Testis (tissue), 3 donors: ENCODE measurements around the gene FAF1. TPM values are rescaled to one million over a fixed set of nuclear protein-coding genes. Genes with fewer than 3 reads are reported as not detected.
A peak's percentile ranks its signal among the peaks of the same experiment; 100 is the strongest.
"Not testable (repeated sequence)": the region's sequence is repeated elsewhere in the genome, so short reads cannot be mapped to it uniquely, and the experiment has no call there.

Experiments
- DNase-seq: peaks from one replicate; pipeline ENCODE4 v3.0.0-alpha.2; 2019
- H3K27ac ChIP-seq, 2 donors: fragments of 200-600 bp; sonication (generic); one replicate each; pipeline ENCODE4 v1.5.1; 2019
- H3K27me3 ChIP-seq: fragments of 200-600 bp; sonication (generic); one replicate; pipeline ENCODE4 v1.5.1; 2019
- H3K36me3 ChIP-seq: fragments of 200-600 bp; sonication (generic); one replicate; pipeline ENCODE4 v1.5.1; 2017; ENCODE audit warnings: low read depth; ENCODE audit errors: missing control alignments
- H3K4me1 ChIP-seq: fragments of 200-600 bp; sonication (generic); one replicate; pipeline ENCODE4 v1.5.1; 2019
- H3K4me3 ChIP-seq, 2 donors: fragments of 200-600 bp; sonication (generic); one replicate each; pipeline ENCODE4 v1.5.1; 2017 to 2019
- H3K9me3 ChIP-seq: fragments of 200-600 bp; sonication (generic); one replicate; pipeline ENCODE4 v1.5.1; 2017
- POLR2A ChIP-seq: fragments of 450-650 bp; IDR thresholded peaks from one replicate; pipeline ENCODE4 v1.6.1; 2017; ENCODE audit warnings: antibody characterized with exemption, mild to moderate bottlenecking, moderate library complexity
- WGBS, 2 donors: methylation state at CpG; one replicate each; pipeline ENCODE4 v1.1.5; 2018; 5-methylcytosine and 5-hydroxymethylcytosine counted together
- intact Hi-C: fragments of 100-400 bp; cut with DNase I; formaldehyde crosslinking; loops from one replicate; pipeline ENCODE4 v1.15.1; 2023; ENCODE audit warnings: low total_unique reads
- polyA plus RNA-seq: library from polyadenylated mRNA; stranded (reverse); fragments of 350-450 nt; fragmentation: Illumina TruSeq; extraction: RNeasy Lipid Tissue Mini Kit (QIAGEN cat#74804); gene quantifications from one replicate; pipeline ENCODE4 v1.2.3, GENCODE V29; 2014; ENCODE audit warnings: low read depth, low replicate concordance; ENCODE audit not compliant: insufficient read depth
- total RNA-seq, 2 donors: library from RNA; depleted of rRNA; stranded (reverse); fragments of >200 nt; gene quantifications; one replicate each; pipeline ENCODE4 v1.2.3, GENCODE V29; 2016
- TF ChIP-seq, protein P1 (sequence below), 3 experiments: fragments of 450-650 bp in 2 of 3; fragments of 200-600 bp in 1 of 3; sonication (generic) in 1 of 3; IDR thresholded peaks; one replicate each; pipeline ENCODE4 v1.5.1; 2016 to 2019; ENCODE audit warnings: antibody characterized with exemption in 3 of 3, mild to moderate bottlenecking in 2 of 3, moderate library complexity in 1 of 3

The FAF1 gene
- total and polyA plus RNA-seq, 3 donors from 2014 or later, result 46.5 to 236 (median 61.6) TPM

DNA sequence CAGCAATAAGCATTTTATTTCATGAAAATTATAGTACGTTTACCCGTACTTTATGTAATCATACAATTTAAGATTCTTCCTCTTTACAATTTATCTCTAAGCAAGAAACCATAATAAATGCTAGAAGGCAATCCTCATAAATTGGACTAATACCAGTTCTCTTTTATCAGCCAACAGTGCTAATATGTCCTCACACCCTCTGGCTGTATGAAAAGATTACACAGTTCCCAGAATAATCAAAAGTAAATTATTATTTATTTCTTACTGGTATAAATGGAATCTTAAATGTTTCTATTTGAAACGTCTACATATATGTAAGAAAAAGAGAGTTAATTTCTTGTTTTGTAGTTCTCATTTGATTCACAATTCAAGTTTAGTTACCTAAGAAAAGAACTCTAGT is 6.9 kb upstream of the FAF1 start:
- Histone ChIP-seq H3K9me3 (no peaks in the 10 kb centered on the region), H3K27ac (peak overlapping the region in 1 of 2 donors; percentile 97), H3K27me3 (no peaks in the 10 kb centered on the region), H3K4me1 (no peaks in the 10 kb centered on the region), H3K36me3 (no peaks in the 10 kb centered on the region), H3K4me3 (peak overlapping the region in 1 of 2 donors; percentile 78)
- no peak for DNase-seq
- intact Hi-C loops, result no loop called here
- WGBS, 2 donors, result 41 to 51% methylated on average over 3 of the region's 3 CpGs
- TF ChIP-seq, protein P1, sequence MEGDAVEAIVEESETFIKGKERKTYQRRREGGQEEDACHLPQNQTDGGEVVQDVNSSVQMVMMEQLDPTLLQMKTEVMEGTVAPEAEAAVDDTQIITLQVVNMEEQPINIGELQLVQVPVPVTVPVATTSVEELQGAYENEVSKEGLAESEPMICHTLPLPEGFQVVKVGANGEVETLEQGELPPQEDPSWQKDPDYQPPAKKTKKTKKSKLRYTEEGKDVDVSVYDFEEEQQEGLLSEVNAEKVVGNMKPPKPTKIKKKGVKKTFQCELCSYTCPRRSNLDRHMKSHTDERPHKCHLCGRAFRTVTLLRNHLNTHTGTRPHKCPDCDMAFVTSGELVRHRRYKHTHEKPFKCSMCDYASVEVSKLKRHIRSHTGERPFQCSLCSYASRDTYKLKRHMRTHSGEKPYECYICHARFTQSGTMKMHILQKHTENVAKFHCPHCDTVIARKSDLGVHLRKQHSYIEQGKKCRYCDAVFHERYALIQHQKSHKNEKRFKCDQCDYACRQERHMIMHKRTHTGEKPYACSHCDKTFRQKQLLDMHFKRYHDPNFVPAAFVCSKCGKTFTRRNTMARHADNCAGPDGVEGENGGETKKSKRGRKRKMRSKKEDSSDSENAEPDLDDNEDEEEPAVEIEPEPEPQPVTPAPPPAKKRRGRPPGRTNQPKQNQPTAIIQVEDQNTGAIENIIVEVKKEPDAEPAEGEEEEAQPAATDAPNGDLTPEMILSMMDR (IDR thresholded peaks at IDR 0.05), result no peak
- no peak for TF ChIP-seq POLR2A

DNA sequence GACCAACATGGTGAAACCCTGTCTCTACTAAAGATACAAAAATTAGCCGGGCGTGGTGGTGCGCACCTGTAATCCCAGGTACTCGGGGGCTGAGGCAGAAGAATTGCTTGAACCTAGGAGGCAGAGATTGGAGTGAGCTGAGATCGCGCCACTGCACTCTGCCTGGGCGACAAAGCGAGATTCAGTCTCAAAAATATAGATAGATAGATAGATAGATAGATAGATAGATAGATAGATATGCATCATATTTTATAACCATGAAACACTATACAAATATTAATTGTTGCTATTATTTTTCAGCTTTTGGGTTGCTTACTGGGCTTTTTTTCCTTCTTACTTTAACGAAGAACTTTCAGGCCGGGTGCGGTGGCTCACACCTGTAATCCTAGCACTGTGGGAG is 4.8 kb upstream of the FAF1 start:
- intact Hi-C loops, result no loop called here
- TF ChIP-seq POLR2A, result no peak
- TF ChIP-seq, protein P1 (IDR thresholded peaks at IDR 0.05), result no peak
- Histone ChIP-seq H3K9me3 (no peaks in the 10 kb centered on the region), H3K27me3 (no peaks in the 10 kb centered on the region), H3K36me3 (no peaks in the 10 kb centered on the region), H3K4me1 (no peaks in the 10 kb centered on the region), H3K4me3 (no peak overlapping the region), H3K27ac (no peak overlapping the region)
- DNase-seq, result no peak
- WGBS, 2 donors, result 88 to 92% methylated on average over 11 of the region's 11 CpGs

GRCh38 chr1:50959303-50959912 is 659 bp downstream of the FAF1 start:
- H3K9me3 ChIP-seq, result no peaks in the 10 kb centered on the region
- intact Hi-C loops, result no loop called here
- no peak for TF ChIP-seq POLR2A
- TF ChIP-seq, protein P1 (IDR thresholded peaks at IDR 0.05), result no peak
- peaks cover 3% of the 10 kb centered on the region for H3K4me1 ChIP-seq
- 1% methylated on average over 30 to 36 of the region's 38 CpGs for WGBS, 2 donors
- H3K27ac ChIP-seq, result peak overlapping the region; percentile 43 to 84
- H3K36me3 ChIP-seq, result no peaks in the 10 kb centered on the region
- peak overlapping the region; percentile 69 to 79 for H3K4me3 ChIP-seq
- no peaks in the 10 kb centered on the region for H3K27me3 ChIP-seq
- DNase-seq, result peak; percentile 58

DNA sequence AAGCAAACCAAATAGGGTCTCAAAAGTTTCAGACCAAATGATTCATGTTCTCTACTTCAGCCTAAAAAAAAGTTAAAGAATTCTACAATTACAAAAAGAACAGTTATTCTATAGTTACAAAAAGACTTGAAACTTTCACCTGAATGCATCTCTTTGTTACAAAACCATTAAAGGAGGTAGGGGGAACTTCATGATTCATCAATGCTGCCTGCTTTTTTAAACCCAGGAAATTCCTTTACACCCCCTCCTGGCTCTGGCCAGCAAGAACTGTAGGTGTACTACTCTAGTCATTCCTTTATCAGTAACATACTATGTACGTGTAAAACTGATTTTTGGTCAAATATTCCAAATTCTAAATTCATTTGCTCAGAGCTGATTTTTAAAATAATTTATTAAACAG is 5.0 kb downstream of the FAF1 start:
- H3K36me3 ChIP-seq, result no peaks in the 10 kb centered on the region
- WGBS, 2 donors, result 42 to 65% methylated on average over 1 of the region's 1 CpG
- no peak overlapping the region for H3K27ac ChIP-seq
- H3K9me3 ChIP-seq, result no peaks in the 10 kb centered on the region
- intact Hi-C loops, result no loop called here
- H3K27me3 ChIP-seq, result no peaks in the 10 kb centered on the region
- TF ChIP-seq, protein P1 (IDR thresholded peaks at IDR 0.05), result no peak
- TF ChIP-seq POLR2A, result no peak
- DNase-seq, result no peak
- H3K4me1 ChIP-seq, result peaks cover 3% of the 10 kb centered on the region
- H3K4me3 ChIP-seq, result no peak overlapping the region

DNA sequence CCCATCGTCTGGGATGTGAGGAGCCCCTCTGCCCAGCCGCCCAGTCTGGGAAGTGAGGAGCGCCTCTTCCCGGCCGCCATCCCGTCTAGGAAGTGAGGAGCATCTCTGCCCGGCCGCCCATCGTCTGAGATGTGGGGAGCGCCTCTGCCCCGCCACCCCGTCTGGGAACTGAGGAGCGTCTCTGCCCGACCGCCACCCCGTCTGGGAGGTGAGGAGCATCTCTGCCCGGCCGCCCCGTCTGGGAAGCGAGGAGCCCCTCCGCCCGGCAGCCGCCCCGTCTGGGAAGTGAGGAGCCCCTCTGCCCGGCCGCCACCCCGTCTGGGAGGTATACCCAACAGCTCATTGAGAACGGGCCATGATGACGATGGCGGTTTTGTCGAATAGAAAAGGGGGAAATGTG is 7.5 kb downstream of the FAF1 start:
- H3K4me3 ChIP-seq, intact Hi-C loops, H3K9me3 ChIP-seq, H3K27ac ChIP-seq, H3K27me3 ChIP-seq, DNase-seq, H3K4me1 ChIP-seq, H3K36me3 ChIP-seq: not testable (repeated sequence)
- 89 to 93% methylated on average over 18 to 31 of the region's 31 CpGs for WGBS, 2 donors
